Subcutaneous abdominal adipose tissue (tissue), 5 donors: ENCODE data around the gene EFHD1.

Experiments
- H3K27ac ChIP-seq: one replicate; pipeline ENCODE4 v1.7.0; 2013; ENCODE audit warnings: low read depth, mild to moderate bottlenecking, inconsistent platforms, low read length, moderate library complexity
- H3K27me3 ChIP-seq, 5 donors: one replicate each; pipeline ENCODE4 v1.7.0; 2013; ENCODE audit warnings: low read length in 5 of 5, inconsistent platforms in 1 of 5; ENCODE audit not compliant: control insufficient read depth in 5 of 5, insufficient read depth in 4 of 5
- H3K36me3 ChIP-seq, 5 donors: one replicate each; pipeline ENCODE4 v1.7.0; 2013; ENCODE audit warnings: low read length in 5 of 5; ENCODE audit not compliant: control insufficient read depth in 5 of 5, insufficient read depth in 5 of 5
- H3K4me1 ChIP-seq, 5 donors: one replicate each; pipeline ENCODE4 v1.7.0; 2013; ENCODE audit warnings: low read length in 5 of 5, mild to moderate bottlenecking in 3 of 5, moderate library complexity in 1 of 5; ENCODE audit not compliant: control insufficient read depth in 5 of 5, insufficient read depth in 5 of 5
- H3K4me3 ChIP-seq, 5 donors: one replicate each; pipeline ENCODE4 v1.7.0; 2013; ENCODE audit warnings: low read length in 5 of 5, low read depth in 1 of 5
- H3K9ac ChIP-seq, 5 donors: one replicate each; pipeline ENCODE4 v1.7.0; 2013; ENCODE audit warnings: low read length in 5 of 5, mild to moderate bottlenecking in 4 of 5, moderate library complexity in 3 of 5
- H3K9me3 ChIP-seq, 5 donors: one replicate each; pipeline ENCODE4 v1.7.0; 2013; ENCODE audit warnings: low read length in 5 of 5; ENCODE audit not compliant: control insufficient read depth in 5 of 5
- donor health status: healthy.
- donor health status: healthy.
- donor health status: healthy.
- donor health status: healthy.
- donor health status: healthy.

EFHD1 gene

GRCh38 chr2:232598293-232598692 is 35.1 kb upstream of the EFHD1 start:
- Histone ChIP-seq H3K36me3 (no peaks in the 10 kb centered on the region), H3K9ac (no peak overlapping the region), H3K4me1 (no peaks in the 10 kb centered on the region), H3K27ac (no peak overlapping the region), H3K4me3 (no peak overlapping the region), H3K27me3 (no peaks in the 10 kb centered on the region), H3K9me3 (no peaks in the 10 kb centered on the region)

- Histone ChIP-seq H3K9ac (no peak overlapping the region), H3K27me3 (no peaks in the 10 kb centered on the region), H3K27ac (no peak overlapping the region), H3K4me3 (no peak overlapping the region), H3K9me3 (no peaks in the 10 kb centered on the region), H3K4me1 (no peaks in the 10 kb centered on the region), H3K36me3 (no peaks in the 10 kb centered on the region)
Measured at GRCh38 chr2:232600053-232600773, 33.2 kb upstream of the EFHD1 start.

- Histone ChIP-seq H3K9ac (no peak overlapping the region), H3K4me3 (no peak overlapping the region), H3K4me1 (peaks cover 0 to 11% (median 3%) of the 10 kb centered on the region in 5 donors), H3K9me3 (no peaks in the 10 kb centered on the region), H3K27ac (no peak overlapping the region), H3K36me3 (no peaks in the 10 kb centered on the region), H3K27me3 (no peaks in the 10 kb centered on the region)
Measured at GRCh38 chr2:232603283-232603682, 30.1 kb upstream of the EFHD1 start.

GRCh38 chr2:232604535-232604934 is 28.9 kb upstream of the EFHD1 start:
- no peaks in the 10 kb centered on the region for H3K9me3 ChIP-seq
- peaks cover 0 to 11% (median 3%) of the 10 kb centered on the region in 5 donors for H3K4me1 ChIP-seq
- H3K9ac ChIP-seq: no peak overlapping the region
- no peak overlapping the region for H3K27ac ChIP-seq
- H3K27me3 ChIP-seq: no peaks in the 10 kb centered on the region
- H3K4me3 ChIP-seq: no peak overlapping the region
- no peaks in the 10 kb centered on the region for H3K36me3 ChIP-seq

GRCh38 chr2:232607011-232607410 is 26.4 kb upstream of the EFHD1 start:
- Histone ChIP-seq H3K9ac (no peak overlapping the region), H3K4me1 (peaks cover 0 to 13% (median 6%) of the 10 kb centered on the region in 5 donors), H3K4me3 (no peak overlapping the region), H3K9me3 (no peaks in the 10 kb centered on the region), H3K27me3 (no peaks in the 10 kb centered on the region), H3K36me3 (no peaks in the 10 kb centered on the region), H3K27ac (no peak overlapping the region)

- Histone ChIP-seq H3K9ac (no peak overlapping the region), H3K27me3 (no peaks in the 10 kb centered on the region), H3K27ac (no peak overlapping the region), H3K36me3 (no peaks in the 10 kb centered on the region), H3K9me3 (no peaks in the 10 kb centered on the region), H3K4me1 (peaks cover 0 to 13% (median 6%) of the 10 kb centered on the region in 5 donors), H3K4me3 (no peak overlapping the region)
Measured at GRCh38 chr2:232609607-232610006, 23.8 kb upstream of the EFHD1 start.

- Histone ChIP-seq H3K9ac (no peak overlapping the region), H3K27ac (no peak overlapping the region), H3K4me3 (no peak overlapping the region), H3K9me3 (no peaks in the 10 kb centered on the region), H3K4me1 (peaks cover 0 to 13% (median 6%) of the 10 kb centered on the region in 5 donors), H3K36me3 (no peaks in the 10 kb centered on the region), H3K27me3 (no peaks in the 10 kb centered on the region)
Measured at GRCh38 chr2:232610081-232610480, 23.3 kb upstream of the EFHD1 start.

GRCh38 chr2:232611061-232611460 is 22.3 kb upstream of the EFHD1 start:
- H3K9me3 ChIP-seq: no peaks in the 10 kb centered on the region
- peaks cover 0 to 8% (median 4%) of the 10 kb centered on the region in 5 donors for H3K4me1 ChIP-seq
- no peak overlapping the region for H3K4me3 ChIP-seq
- H3K9ac ChIP-seq: no peak overlapping the region
- no peak overlapping the region for H3K27ac ChIP-seq
- H3K27me3 ChIP-seq: no peaks in the 10 kb centered on the region
- no peaks in the 10 kb centered on the region for H3K36me3 ChIP-seq

- H3K27me3 ChIP-seq: no peaks in the 10 kb centered on the region
- H3K9me3 ChIP-seq: no peaks in the 10 kb centered on the region
- H3K36me3 ChIP-seq: no peaks in the 10 kb centered on the region
- no peak overlapping the region for H3K27ac ChIP-seq
- H3K4me1 ChIP-seq: peaks cover 0 to 4% (median 0%) of the 10 kb centered on the region in 5 donors
- H3K9ac ChIP-seq: no peak overlapping the region
- no peak overlapping the region for H3K4me3 ChIP-seq
Measured at GRCh38 chr2:232611559-232612218, 21.7 kb upstream of the EFHD1 start.

GRCh38 chr2:232613538-232614134 is 19.8 kb upstream of the EFHD1 start:
- no peak overlapping the region for H3K9ac ChIP-seq
- H3K4me3 ChIP-seq: no peak overlapping the region
- H3K27me3 ChIP-seq: no peaks in the 10 kb centered on the region
- H3K36me3 ChIP-seq: no peaks in the 10 kb centered on the region
- peaks cover 0 to 4% (median 0%) of the 10 kb centered on the region in 5 donors for H3K4me1 ChIP-seq
- H3K27ac ChIP-seq: no peak overlapping the region
- H3K9me3 ChIP-seq: no peaks in the 10 kb centered on the region
